Measurements from ENCODE around the gene SH3BGRL2. TPM values are rescaled to one million over a fixed set of nuclear protein-coding genes. Genes with fewer than 3 reads are reported as not detected.

The SH3BGRL2 gene
- total RNA-seq, 1 experiment from 2014 or later: 27.4 TPM

DNA sequence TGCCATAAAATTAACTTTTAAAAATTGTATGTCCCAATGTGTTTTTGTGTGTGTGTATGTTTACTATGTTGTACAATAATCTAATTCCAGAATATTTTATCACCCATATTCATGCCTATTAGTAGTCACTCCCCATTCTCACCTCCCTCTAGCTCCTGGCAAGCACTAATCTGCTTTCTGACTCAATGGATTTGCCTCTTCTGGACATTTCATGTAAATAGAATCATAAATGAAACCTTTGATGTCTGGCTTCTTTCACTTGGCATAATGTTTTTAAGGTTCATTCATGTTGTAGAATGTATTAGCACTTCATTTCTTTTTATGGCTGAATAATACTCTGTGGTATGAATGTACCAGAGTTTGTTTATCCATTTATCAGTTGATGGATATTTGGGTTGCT, 15.4 kb downstream of the SH3BGRL2 start:
- CTCF ChIA-PET: no interaction called here
- Histone ChIP-seq H3K4me3 (no peak overlapping the region), H2AFZ (no peak overlapping the region), H3K9me3 (ENCODE audit: insufficient read depth, low read depth) (no peaks in the 10 kb centered on the region), H3K27ac (no peak overlapping the region), H3K4me2 (no peak overlapping the region), H3K79me2 (ENCODE audit: low read depth) (no peaks in the 10 kb centered on the region), H4K20me1 (ENCODE audit: insufficient read depth) (no peaks in the 10 kb centered on the region), H3K4me1 (replicated peaks; ENCODE audit: insufficient read depth) (no peaks in the 10 kb centered on the region), H3K27me3 (ENCODE audit: insufficient read depth, low read depth) (no peaks in the 10 kb centered on the region), H3F3A (ENCODE audit: insufficient read depth, low read depth) (no peaks in the 10 kb centered on the region), H3K9me2 (ENCODE audit: insufficient read depth) (no peaks in the 10 kb centered on the region), H3K36me3 (ENCODE audit: low read depth) (no peaks in the 10 kb centered on the region)
- POLR2A ChIA-PET (ENCODE audit: unreplicated experiment): interaction anchor here (0.5 kb wide), 1 partner anchor 76 kb away, joined by 4 read pairs; no protein-coding TSS in a partner anchor
- no TSS peak for BruUV-seq (replicated peaks)
- TF ChIP-seq EZH2 (IDR thresholded peaks at IDR 0.05; ENCODE audit: low read depth): no peak
- TF ChIP-seq, protein P1, sequence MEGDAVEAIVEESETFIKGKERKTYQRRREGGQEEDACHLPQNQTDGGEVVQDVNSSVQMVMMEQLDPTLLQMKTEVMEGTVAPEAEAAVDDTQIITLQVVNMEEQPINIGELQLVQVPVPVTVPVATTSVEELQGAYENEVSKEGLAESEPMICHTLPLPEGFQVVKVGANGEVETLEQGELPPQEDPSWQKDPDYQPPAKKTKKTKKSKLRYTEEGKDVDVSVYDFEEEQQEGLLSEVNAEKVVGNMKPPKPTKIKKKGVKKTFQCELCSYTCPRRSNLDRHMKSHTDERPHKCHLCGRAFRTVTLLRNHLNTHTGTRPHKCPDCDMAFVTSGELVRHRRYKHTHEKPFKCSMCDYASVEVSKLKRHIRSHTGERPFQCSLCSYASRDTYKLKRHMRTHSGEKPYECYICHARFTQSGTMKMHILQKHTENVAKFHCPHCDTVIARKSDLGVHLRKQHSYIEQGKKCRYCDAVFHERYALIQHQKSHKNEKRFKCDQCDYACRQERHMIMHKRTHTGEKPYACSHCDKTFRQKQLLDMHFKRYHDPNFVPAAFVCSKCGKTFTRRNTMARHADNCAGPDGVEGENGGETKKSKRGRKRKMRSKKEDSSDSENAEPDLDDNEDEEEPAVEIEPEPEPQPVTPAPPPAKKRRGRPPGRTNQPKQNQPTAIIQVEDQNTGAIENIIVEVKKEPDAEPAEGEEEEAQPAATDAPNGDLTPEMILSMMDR (conservative IDR thresholded peaks at IDR 0.05): no peak
- intact Hi-C loops (cut with micrococcal nuclease; ENCODE audit: unreplicated experiment): no loop called here
- no peak for DNase-seq

DNA sequence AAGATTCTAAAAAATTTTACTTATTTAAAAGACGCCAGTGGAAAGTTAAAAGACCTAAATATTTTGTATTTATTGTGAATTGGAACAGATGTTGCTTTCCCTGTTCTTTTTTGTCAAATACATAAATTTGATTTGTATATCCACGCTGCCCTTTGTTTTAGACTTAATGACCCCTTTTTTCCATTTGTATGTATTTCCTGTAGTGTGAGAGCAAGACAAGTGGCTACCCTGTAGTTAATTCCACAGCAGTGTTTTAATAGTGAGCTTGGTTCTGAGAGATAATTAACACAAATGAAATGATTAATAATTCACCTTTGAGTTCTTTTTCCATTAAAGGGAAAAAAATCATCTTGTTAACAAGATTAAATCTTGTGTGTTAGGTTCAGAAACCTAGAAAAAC, 16.6 kb downstream of the SH3BGRL2 start:
- Histone ChIP-seq H2AFZ (no peak overlapping the region), H3K4me3 (no peak overlapping the region), H3K4me1 (replicated peaks; ENCODE audit: insufficient read depth) (no peaks in the 10 kb centered on the region), H3K36me3 (ENCODE audit: low read depth) (no peaks in the 10 kb centered on the region), H3K9me3 (ENCODE audit: insufficient read depth, low read depth) (no peaks in the 10 kb centered on the region), H3K27ac (no peak overlapping the region), H3K27me3 (ENCODE audit: insufficient read depth, low read depth) (no peaks in the 10 kb centered on the region), H3F3A (ENCODE audit: insufficient read depth, low read depth) (no peaks in the 10 kb centered on the region), H3K4me2 (no peak overlapping the region), H4K20me1 (ENCODE audit: insufficient read depth) (no peaks in the 10 kb centered on the region), H3K79me2 (ENCODE audit: low read depth) (no peaks in the 10 kb centered on the region), H3K9me2 (ENCODE audit: insufficient read depth) (no peaks in the 10 kb centered on the region)
- TF ChIP-seq EZH2 (IDR thresholded peaks at IDR 0.05; ENCODE audit: low read depth): no peak
- TF ChIP-seq, protein P1 (conservative IDR thresholded peaks at IDR 0.05): no peak
- POLR2A ChIA-PET (ENCODE audit: unreplicated experiment): no interaction called here
- intact Hi-C loops (cut with micrococcal nuclease; ENCODE audit: unreplicated experiment): no loop called here
- CTCF ChIA-PET: no interaction called here
- BruUV-seq (replicated peaks): no TSS peak
- DNase-seq: no peak

DNA sequence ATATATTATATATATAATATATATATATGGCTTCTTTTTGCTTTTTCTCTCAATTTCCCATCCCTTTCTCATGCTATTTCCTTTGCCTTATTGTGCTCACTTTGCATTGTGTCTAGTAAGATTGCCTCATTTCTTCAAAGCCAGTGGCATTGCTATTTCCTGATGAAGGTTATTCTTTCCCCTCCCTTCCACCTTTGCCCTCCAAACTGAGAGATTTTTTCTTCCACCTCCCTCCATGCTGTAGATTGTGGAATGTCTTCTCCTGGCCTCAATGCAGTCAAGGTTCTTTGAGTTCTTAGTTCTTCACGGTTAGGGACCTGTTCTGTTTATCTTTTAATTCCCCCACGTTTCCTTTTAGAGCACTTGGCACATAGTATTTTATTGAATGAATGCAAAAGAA, 17.2 kb downstream of the SH3BGRL2 start:
- H2AFZ ChIP-seq: no peak overlapping the region
- no peaks in the 10 kb centered on the region for H3K79me2 ChIP-seq (ENCODE audit: low read depth)
- no peaks in the 10 kb centered on the region for H3K36me3 ChIP-seq (ENCODE audit: low read depth)
- TF ChIP-seq, protein P1 (conservative IDR thresholded peaks at IDR 0.05): no peak
- no peak for TF ChIP-seq EZH2 (IDR thresholded peaks at IDR 0.05; ENCODE audit: low read depth)
- no peaks in the 10 kb centered on the region for H3K27me3 ChIP-seq (ENCODE audit: insufficient read depth, low read depth)
- intact Hi-C loops (cut with micrococcal nuclease; ENCODE audit: unreplicated experiment): no loop called here
- H3F3A ChIP-seq (ENCODE audit: insufficient read depth, low read depth): no peaks in the 10 kb centered on the region
- no peak overlapping the region for H3K4me3 ChIP-seq
- ChIA-PET CTCF (no interaction called here), POLR2A (ENCODE audit: unreplicated experiment) (no interaction called here)
- H3K4me1 ChIP-seq (replicated peaks; ENCODE audit: insufficient read depth): no peaks in the 10 kb centered on the region
- BruUV-seq (replicated peaks): no TSS peak
- no peaks in the 10 kb centered on the region for H4K20me1 ChIP-seq (ENCODE audit: insufficient read depth)
- H3K4me2 ChIP-seq: no peak overlapping the region
- H3K9me2 ChIP-seq (ENCODE audit: insufficient read depth): no peaks in the 10 kb centered on the region
- H3K9me3 ChIP-seq (ENCODE audit: insufficient read depth, low read depth): no peaks in the 10 kb centered on the region
- no peak for DNase-seq
- no peak overlapping the region for H3K27ac ChIP-seq
